ENCODE measurements around the gene FAF2.

FAF2 gene

DNA sequence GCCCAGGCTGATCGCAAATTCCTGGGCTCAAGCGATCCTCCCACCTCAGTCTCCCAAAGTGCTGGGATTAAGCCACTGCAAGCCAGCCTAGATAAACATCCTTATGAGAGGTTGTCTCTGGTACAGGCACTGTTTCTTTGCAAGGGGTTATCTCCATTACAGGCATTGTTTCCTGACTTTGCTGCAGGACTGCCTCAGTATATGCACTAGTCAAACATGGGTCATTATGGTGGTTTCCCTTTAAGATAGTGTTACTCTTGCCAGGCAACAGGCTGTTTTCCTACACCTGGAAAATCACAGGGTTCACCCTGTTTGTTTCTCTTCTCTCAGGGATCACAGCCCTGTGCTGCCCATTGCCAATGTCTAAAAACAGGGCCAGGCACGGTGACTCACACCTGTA is 24.0 kb upstream of the FAF2 start:
- no peak overlapping the region for H3K4me3 ChIP-seq (ENCODE audit: low read depth, low read length)
- DNase-seq (ENCODE audit: low read depth) = no peak
- TF ChIP-seq, protein P1, sequence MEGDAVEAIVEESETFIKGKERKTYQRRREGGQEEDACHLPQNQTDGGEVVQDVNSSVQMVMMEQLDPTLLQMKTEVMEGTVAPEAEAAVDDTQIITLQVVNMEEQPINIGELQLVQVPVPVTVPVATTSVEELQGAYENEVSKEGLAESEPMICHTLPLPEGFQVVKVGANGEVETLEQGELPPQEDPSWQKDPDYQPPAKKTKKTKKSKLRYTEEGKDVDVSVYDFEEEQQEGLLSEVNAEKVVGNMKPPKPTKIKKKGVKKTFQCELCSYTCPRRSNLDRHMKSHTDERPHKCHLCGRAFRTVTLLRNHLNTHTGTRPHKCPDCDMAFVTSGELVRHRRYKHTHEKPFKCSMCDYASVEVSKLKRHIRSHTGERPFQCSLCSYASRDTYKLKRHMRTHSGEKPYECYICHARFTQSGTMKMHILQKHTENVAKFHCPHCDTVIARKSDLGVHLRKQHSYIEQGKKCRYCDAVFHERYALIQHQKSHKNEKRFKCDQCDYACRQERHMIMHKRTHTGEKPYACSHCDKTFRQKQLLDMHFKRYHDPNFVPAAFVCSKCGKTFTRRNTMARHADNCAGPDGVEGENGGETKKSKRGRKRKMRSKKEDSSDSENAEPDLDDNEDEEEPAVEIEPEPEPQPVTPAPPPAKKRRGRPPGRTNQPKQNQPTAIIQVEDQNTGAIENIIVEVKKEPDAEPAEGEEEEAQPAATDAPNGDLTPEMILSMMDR (IDR thresholded peaks at IDR 0.05; ENCODE audit: low read depth, low read length) = no peak
- TF ChIP-seq POLR2A (IDR thresholded peaks at IDR 0.05; ENCODE audit: extremely low read depth, insufficient read length) (no peak), MYC (IDR thresholded peaks at IDR 0.05; ENCODE audit: low read depth, low read length) (no peak)
- TF ChIP-seq, protein P2, sequence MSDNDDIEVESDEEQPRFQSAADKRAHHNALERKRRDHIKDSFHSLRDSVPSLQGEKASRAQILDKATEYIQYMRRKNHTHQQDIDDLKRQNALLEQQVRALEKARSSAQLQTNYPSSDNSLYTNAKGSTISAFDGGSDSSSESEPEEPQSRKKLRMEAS (IDR thresholded peaks at IDR 0.05; ENCODE audit: low read depth, low read length) = no peak

DNA sequence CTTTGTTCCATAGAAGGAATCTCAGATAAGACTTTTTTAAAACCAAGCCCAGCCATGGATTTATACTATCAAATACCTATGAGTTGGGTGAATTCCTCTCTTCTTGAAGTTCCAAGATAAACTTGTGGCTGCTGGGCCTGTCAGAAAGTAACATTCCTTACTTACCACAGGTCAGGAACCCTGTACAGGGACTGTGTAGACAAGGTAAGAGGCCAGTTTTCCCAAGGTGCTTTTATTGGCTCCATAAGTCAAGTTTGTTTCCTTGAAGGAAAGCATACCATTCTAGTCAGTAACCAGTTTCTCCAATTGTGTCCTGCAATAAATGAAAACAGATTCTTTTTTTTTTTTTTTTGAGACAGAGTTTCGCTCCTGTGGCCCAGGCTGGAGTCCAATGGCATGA is 23.0 kb upstream of the FAF2 start:
- H3K4me3 ChIP-seq (ENCODE audit: low read depth, low read length) = no peak overlapping the region
- no peak for TF ChIP-seq POLR2A (IDR thresholded peaks at IDR 0.05; ENCODE audit: extremely low read depth, insufficient read length)
- TF ChIP-seq, protein P2 (IDR thresholded peaks at IDR 0.05; ENCODE audit: low read depth, low read length) = no peak
- TF ChIP-seq, protein P1 (IDR thresholded peaks at IDR 0.05; ENCODE audit: low read depth, low read length) = no peak
- TF ChIP-seq MYC (IDR thresholded peaks at IDR 0.05; ENCODE audit: low read depth, low read length) = no peak
- DNase-seq (ENCODE audit: low read depth) = no peak

DNA sequence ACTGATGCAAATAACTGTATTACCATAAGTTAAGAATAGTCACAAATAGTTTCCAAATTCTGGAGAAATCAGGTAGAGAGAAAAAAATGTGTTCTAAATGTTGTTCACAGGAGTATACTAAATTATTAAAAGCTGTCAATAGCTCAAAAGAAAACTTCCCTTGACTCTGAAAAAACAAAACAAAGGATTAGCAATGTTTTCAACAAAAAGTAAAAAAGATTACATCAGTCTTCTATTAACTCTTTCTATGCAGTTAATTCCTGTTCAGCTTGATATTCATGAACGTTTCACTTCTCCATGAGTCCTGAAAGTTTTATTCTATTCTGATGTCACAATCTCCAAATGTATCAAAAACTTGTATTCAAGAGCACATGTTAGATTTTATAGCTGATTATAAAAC is 22.4 kb upstream of the FAF2 start:
- no peak for DNase-seq (ENCODE audit: low read depth)
- H3K4me3 ChIP-seq (ENCODE audit: low read depth, low read length) = no peak overlapping the region
- TF ChIP-seq POLR2A (IDR thresholded peaks at IDR 0.05; ENCODE audit: extremely low read depth, insufficient read length) (no peak), MYC (IDR thresholded peaks at IDR 0.05; ENCODE audit: low read depth, low read length) (no peak)
- TF ChIP-seq, protein P2 (IDR thresholded peaks at IDR 0.05; ENCODE audit: low read depth, low read length) = no peak
- TF ChIP-seq, protein P1 (IDR thresholded peaks at IDR 0.05; ENCODE audit: low read depth, low read length) = no peak

DNA sequence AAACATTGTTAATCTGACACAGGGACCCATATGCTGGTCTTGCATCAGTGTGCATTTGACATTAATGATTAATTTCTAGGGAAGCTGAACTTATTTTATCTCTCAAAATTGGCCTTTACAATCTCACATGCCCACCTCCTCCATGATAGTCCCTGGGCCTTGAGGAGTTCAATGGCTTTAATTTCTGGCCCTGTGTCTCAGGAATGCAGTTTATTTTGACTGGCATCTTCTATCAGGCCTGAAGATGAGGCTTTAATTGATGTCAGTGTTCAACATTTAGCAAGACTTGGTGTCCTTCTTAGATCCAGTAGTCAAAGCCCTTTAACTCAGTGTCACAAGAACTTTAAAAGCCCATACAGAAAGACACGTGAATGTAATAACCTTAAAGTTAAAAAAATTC is 21.3 kb upstream of the FAF2 start:
- TF ChIP-seq MYC (IDR thresholded peaks at IDR 0.05; ENCODE audit: low read depth, low read length) (no peak), POLR2A (IDR thresholded peaks at IDR 0.05; ENCODE audit: extremely low read depth, insufficient read length) (no peak)
- TF ChIP-seq, protein P2 (IDR thresholded peaks at IDR 0.05; ENCODE audit: low read depth, low read length) = no peak
- no peak for DNase-seq (ENCODE audit: low read depth)
- no peak overlapping the region for H3K4me3 ChIP-seq (ENCODE audit: low read depth, low read length)

DNA sequence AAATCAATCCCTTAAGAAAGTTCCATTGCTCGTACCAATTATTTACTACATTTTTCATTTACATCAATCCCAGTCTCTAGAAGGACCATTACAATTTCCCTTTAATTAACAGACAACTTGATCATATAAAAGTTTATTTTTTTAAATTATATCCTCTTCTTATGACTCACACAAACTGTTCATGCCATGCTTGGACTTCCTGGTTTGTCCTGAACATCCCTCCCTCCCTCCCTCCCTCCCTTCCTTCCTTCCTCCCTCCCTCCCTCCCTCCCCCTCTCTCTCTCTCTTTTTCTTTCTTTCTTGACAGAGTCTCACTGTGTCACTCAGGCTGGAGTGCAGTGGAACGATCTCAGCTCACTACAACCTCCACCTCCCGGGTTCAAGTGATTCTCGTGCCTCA is 20.2 kb upstream of the FAF2 start:
- H3K4me3 ChIP-seq (ENCODE audit: low read depth, low read length) = no peak overlapping the region
- TF ChIP-seq, protein P2 (IDR thresholded peaks at IDR 0.05; ENCODE audit: low read depth, low read length) = no peak
- DNase-seq (ENCODE audit: low read depth) = no peak

DNA sequence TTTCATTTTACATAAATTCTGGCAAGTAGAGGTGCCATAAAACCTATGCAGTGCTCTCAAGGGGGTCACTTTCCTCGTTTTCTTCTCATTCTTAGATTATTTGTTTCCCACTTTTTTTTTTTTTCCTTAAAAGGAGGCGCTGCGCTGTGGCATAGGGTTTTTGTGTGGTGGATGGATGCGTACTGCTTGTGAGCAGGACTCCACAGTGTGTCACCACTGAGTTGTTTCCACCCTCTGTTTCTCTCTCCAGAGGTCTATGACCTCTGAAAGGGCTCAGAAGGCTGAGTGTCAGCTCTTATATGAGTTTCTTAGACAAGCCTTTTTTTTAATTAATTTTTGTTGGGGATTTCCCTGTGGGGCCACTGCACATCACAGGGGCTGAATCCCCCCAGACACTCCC is 18.2 kb upstream of the FAF2 start:
- no peak for TF ChIP-seq MYC (IDR thresholded peaks at IDR 0.05; ENCODE audit: low read depth, low read length)
- TF ChIP-seq POLR2A (IDR thresholded peaks at IDR 0.05; ENCODE audit: extremely low read depth, insufficient read length) = no peak
- TF ChIP-seq, protein P2 (IDR thresholded peaks at IDR 0.05; ENCODE audit: low read depth, low read length) = no peak
- TF ChIP-seq, protein P1 (IDR thresholded peaks at IDR 0.05; ENCODE audit: low read depth, low read length) = no peak
- no peak overlapping the region for H3K4me3 ChIP-seq (ENCODE audit: low read depth, low read length)
- no peak for DNase-seq (ENCODE audit: low read depth)

DNA sequence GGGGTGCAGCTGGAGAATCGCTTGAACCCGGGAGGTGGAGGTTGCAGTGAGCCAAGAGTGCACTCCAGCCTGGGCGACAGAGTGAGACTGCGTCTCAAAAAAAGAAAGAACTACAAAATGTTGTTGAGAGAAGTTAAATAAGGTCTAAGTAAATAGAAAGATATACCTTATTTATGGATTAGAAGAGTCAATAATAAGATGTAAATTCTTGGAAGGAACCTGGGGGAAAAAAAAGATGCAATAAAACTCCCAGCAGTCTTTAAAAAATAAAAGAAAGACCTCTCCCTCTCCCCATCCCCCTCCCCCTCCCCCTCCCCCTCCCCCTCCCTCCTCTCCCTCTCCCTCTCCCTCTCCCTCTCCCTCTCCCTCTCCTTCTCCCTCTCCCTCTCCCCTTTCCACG is 15.5 kb upstream of the FAF2 start:
- H3K4me3 ChIP-seq (ENCODE audit: low read depth, low read length) = no peak overlapping the region
- DNase-seq (ENCODE audit: low read depth) = no peak
- TF ChIP-seq, protein P1 (IDR thresholded peaks at IDR 0.05; ENCODE audit: low read depth, low read length) = no peak
